ENCODE data around the gene KIAA0232.
A peak's percentile ranks its signal among the peaks of the same experiment; 100 is the strongest.
"Not testable (repeated sequence)": the region's sequence is repeated elsewhere in the genome, so short reads cannot be mapped to it uniquely, and the experiment has no call there.

The KIAA0232 gene

GRCh38 chr4:6908432-6909112, 126.0 kb downstream of the KIAA0232 start:
- TF ChIP-seq CTCF (IDR thresholded peaks at IDR 0.05; ENCODE audit: insufficient read depth, low read depth, low read length, missing control alignments), result no peak
- H3K4me3 ChIP-seq (ENCODE audit: low read depth, low read length), result peak overlapping the region; percentile 82
- no peak for DNase-seq (ENCODE audit: low read depth)

- no peak for TF ChIP-seq CTCF (IDR thresholded peaks at IDR 0.05; ENCODE audit: insufficient read depth, low read depth, low read length, missing control alignments)
- peak within 1 kb of the TSS; percentile 82 for H3K4me3 ChIP-seq (ENCODE audit: low read depth, low read length)
- peak; percentile 92 for DNase-seq (ENCODE audit: low read depth)
These were observed 126.8 kb downstream of the KIAA0232 start, which contains the start of gene TBC1D14 for GRCh38 chr4:6909113-6909969. Gene TBC1D14 (plus strand): TSS chr4:6909826. CDS start chr4:6923390, 13,564 bp downstream.

GRCh38 chr4:6909970-6910339, 127.4 kb downstream of the KIAA0232 start:
- no peak for TF ChIP-seq CTCF (IDR thresholded peaks at IDR 0.05; ENCODE audit: insufficient read depth, low read depth, low read length, missing control alignments)
- peak; percentile 53 for DNase-seq (ENCODE audit: low read depth)
- H3K4me3 ChIP-seq (ENCODE audit: low read depth, low read length), result peak overlapping the region; percentile 77

GRCh38 chr4:6910340-6910959, 127.9 kb downstream of the KIAA0232 start:
- TF ChIP-seq CTCF (IDR thresholded peaks at IDR 0.05; ENCODE audit: insufficient read depth, low read depth, low read length, missing control alignments), result no peak
- DNase-seq (ENCODE audit: low read depth), result no peak
- peak overlapping the region; percentile 77 for H3K4me3 ChIP-seq (ENCODE audit: low read depth, low read length)

GRCh38 chr4:6910960-6911874, 128.7 kb downstream of the KIAA0232 start:
- no peak overlapping the region; the same call in 1 of the 2 replicates for H3K4me3 ChIP-seq (ENCODE audit: low read depth, low read length)
- no peak for DNase-seq (ENCODE audit: low read depth)
- TF ChIP-seq CTCF (IDR thresholded peaks at IDR 0.05; ENCODE audit: insufficient read depth, low read depth, low read length, missing control alignments), result no peak

- DNase-seq (ENCODE audit: low read depth); H3K4me3 ChIP-seq (ENCODE audit: low read depth, low read length): not testable (repeated sequence)
These were observed 129.4 kb downstream of the KIAA0232 start for GRCh38 chr4:6911917-6912316.
